GM18951 (cell line): Measurements from ENCODE around the gene ALOXE3.
A peak's percentile ranks its signal among the peaks of the same experiment; 100 is the strongest.

Experiments
- POLR2A ChIP-seq: IDR thresholded peaks from 4 replicates; pipeline ENCODE4 v1.6.1; 2011; ENCODE audit warnings: mild to moderate bottlenecking; ENCODE audit not compliant: insufficient read length, insufficient read depth; ENCODE audit errors: extremely low read depth
- in situ Hi-C: fragments of 300-500 bp; cut with MboI; formaldehyde crosslinking; loops from one replicate; pipeline ENCODE4 v1.12.0; 2022; ENCODE audit warnings: low sequenced_read_pairs, mixed read lengths, inconsistent platforms; ENCODE audit not compliant: unreplicated experiment

The ALOXE3 gene

DNA sequence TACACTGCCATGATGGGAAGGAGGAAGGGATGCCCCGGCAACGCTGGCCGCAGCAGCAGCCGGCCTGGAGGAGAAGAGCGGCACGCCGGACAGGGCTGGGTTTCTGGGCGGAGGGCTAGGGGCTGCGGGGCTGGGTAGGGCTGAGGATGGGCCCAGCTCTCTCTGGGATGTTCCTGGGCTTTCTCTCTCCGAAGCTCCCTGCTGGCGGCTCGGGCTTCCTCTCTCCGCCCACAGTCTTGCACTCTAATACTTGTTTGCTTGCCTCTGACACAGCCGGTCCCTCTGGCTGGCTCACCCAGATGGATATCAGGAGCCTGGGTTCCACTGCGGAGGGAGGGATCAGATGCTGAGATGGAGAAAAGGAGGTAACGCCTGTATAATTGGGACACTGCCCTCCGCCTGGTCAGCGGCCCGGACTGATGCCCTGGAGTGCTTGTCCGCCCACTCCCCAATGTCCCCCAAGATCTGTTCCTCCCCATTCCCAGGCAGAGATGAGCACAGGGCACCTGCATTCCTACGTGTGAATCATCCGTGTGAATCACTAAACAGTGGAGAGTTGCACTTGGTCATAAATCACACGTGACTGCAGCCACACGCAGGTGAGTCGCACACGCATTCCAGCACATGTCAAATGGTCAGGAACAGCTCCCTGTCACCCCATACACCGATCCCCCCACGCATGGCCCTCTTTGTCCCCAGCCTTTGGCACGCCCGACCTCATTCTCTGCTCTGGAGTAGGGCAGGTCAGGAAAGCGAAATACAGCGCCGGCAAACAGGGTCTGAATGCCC, at the start of gene ALOXE3:
TSS of gene ALOXE3 (minus strand) at position 535 of the 789 bp plus-strand sequence. CDS start at position 11, 524 bp downstream.
- in situ Hi-C loops, result loop anchor here (10.0 kb wide), 1 partner anchor 53 kb away; no protein-coding TSS in a partner anchor

DNA sequence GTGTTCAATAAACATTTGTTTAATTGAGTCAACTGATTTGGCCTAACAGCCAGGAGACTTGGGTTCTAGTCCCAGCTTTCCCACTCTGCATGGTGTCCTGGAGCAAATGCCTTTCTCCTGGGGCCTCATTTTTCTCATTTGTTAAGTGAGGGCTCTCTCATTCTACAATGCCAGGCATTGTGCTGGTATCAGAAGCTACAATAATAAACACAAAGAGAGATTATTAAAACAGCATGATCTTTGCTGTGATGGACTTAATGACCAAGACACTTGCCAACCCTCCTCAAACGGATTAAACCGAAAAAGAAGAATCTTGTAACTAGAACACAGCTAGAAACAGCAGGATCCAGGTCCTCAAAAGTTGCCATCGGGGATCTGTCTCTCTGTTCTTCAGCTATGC, 49.2 kb upstream of the ALOXE3 start:
- in situ Hi-C loops, result no loop called here
- TF ChIP-seq POLR2A, result no peak

More for the DNA sequence above, at the start of gene ALOXE3:
- TF ChIP-seq POLR2A, result no peak

GRCh38 chr17:8166731-8167130, 48.4 kb upstream of the ALOXE3 start:
- in situ Hi-C loops, result no loop called here
- no peak for TF ChIP-seq POLR2A

- TF ChIP-seq POLR2A, result no peak
- in situ Hi-C loops, result no loop called here
These were observed 46.5 kb upstream of the ALOXE3 start for GRCh38 chr17:8164815-8165131.

- no peak for TF ChIP-seq POLR2A
- in situ Hi-C loops, result no loop called here
These were observed 45.9 kb upstream of the ALOXE3 start for GRCh38 chr17:8163978-8164814.

- no peak for TF ChIP-seq POLR2A
- in situ Hi-C loops, result no loop called here
These were observed 45.0 kb upstream of the ALOXE3 start for GRCh38 chr17:8162997-8163977.

DNA sequence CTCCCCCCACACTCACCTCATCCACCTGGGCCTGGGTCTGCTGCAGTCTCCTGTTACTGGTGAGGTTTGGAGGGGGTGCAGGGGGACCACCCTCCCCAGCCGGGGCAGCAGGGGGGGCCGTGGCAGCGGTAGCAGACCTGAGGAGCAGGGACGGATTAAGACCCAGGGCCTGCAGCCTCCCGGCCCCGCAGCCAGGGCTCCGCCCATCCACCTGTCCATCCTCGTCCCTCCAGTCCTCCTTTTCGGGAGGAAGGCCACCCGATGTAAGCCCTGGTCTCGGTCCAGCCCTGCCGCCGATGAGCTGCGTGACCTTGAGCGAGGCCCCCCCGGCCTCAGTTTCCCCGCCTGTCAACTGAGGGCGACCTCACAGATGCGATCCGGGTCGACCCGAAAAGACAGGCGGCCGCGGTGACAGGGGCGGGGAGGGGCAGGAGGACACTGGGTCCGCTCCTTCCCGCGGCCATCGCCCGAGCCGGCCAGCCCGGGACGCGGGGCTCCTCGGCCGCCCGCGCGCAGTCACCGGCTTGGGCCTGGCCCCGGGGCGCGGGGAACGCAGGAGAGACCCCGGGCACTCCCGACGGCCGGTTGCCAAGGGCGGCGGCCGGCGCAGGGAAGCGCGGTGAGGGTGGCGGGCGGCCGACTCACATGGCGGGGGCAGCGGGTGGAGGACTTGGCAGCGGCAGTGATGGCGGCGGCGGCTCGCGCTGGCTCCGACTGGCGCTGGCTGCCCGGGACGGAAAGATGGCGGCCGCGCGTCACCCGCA, 44.1 kb upstream of the ALOXE3 start, which contains the start of gene VAMP2:
TSS of gene VAMP2 (minus strand) at position 716 of the 764 bp plus-strand sequence. CDS start at position 647, 69 bp downstream.
- peak; percentile 82 for TF ChIP-seq POLR2A
- in situ Hi-C loops, result no loop called here

DNA sequence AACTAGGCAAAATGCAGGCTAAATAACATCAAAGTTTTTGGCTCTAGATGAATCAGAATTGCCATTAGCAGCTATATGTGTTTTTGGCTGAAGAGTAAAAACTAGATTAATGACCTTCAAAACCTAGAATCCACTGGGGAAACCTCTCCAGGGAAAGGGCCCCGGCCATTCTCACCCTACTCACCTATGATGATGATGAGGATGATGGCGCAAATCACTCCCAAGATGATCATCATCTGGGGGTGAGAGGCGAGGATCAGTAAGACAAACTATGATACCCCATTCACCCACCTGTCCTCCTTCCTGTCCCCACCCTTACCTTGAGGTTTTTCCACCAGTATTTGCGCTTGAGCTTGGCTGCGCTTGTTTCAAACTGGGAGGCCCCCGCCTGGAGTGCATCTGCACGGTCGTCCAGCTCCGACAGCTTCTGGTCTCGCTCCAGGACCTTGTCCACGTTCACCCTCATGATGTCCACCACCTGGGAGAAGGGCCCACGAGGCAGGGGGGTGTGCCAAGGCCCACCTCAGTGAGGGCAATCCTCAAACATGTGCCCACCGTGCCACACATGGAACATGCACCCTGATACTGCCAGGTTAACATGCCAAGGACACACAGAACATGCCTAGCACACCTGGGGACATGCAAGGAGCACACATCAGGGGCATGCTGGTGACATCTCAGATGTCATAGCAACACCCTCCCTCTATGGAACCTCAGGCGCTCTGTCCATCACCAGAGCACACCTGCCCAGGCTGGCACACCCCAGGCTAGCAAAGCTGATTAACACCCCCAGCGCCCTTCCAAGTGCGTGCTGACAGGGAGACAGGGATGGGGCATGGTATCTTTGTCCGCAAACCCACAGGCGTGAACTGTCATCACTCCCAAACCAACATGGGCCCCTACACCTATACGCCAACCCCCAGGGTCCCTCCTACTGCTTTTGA, 43.2 kb upstream of the ALOXE3 start:
- TF ChIP-seq POLR2A, result no peak
- in situ Hi-C loops, result no loop called here

DNA sequence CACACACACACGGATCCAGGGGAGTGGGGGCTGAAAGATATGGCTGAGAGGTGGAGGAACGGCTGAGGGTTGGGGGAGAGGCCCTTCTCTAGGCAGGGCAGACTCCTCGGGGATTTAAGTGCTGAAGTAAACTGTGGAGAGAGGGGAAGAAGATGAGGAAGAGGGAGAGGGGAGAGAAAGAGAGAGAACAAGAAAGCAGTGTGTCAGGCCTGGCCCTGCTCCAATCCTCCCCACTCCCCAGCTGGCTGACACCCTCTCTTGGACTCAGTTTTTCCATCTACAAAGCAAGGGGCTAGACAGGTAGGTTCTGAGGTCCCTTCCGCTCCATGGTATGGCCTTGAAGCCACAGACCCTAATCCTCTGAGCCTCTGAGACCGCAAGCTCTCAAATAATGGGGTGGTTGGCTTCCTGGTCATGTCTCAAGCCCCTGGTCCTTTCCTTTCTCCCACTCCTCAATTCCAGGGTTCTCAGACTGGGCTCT, 42.5 kb upstream of the ALOXE3 start:
- no peak for TF ChIP-seq POLR2A
- in situ Hi-C loops, result no loop called here

GRCh38 chr17:8160224-8160577, 41.9 kb upstream of the ALOXE3 start:
- in situ Hi-C loops, result no loop called here
- no peak for TF ChIP-seq POLR2A

GRCh38 chr17:8159459-8160223, 41.3 kb upstream of the ALOXE3 start:
- no peak for TF ChIP-seq POLR2A
- in situ Hi-C loops, result no loop called here

DNA sequence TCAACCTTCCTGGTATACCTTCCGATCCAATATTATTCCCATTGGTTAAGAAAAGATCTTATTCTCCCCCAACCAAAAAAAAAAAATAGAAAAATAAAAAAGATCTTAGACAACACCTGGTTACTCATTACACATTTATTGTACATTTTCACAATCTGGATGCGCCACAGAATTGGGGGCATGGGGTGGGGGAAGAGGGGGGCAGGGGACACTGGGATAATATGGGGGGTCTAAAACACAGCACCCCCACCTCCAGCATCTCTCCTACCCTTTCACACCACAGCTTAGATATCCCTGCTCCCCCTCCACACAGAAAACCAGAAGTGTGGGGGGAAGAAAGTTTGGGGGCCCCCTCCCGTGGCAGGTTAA, 40.7 kb upstream of the ALOXE3 start:
- in situ Hi-C loops, result no loop called here
- no peak for TF ChIP-seq POLR2A
